GM21576 (cell line): ENCODE results near the gene TSGA10IP.

Experiments
- ATAC-seq: cut with Tn5 transposase; IDR thresholded peaks from one replicate; pipeline ENCODE4 v1.9.1; 2021; ENCODE audit warnings: mild to moderate bottlenecking, moderate library complexity; ENCODE audit not compliant: unreplicated experiment

Gene TSGA10IP

DNA sequence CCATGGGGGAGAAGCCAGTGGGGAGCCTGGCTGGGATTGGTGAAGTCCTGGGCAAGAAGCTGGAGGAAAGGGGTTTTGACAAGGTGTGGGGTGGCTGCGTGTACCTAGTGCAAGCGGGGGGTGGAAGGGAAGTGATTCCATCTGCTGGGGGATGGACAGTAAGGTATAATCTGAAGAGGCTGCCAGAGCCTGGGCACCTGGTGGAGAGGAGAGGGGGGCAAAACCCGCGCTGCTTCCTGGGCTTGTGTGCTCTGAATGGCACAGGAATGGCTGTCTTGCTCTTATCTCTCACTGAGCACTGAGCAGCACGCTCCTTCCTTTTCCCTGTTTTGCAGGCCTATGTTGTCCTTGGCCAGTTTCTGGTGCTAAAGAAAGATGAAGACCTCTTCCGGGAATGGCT lies 58.0 kb downstream of the TSGA10IP start:
- no peak for ATAC-seq

DNA sequence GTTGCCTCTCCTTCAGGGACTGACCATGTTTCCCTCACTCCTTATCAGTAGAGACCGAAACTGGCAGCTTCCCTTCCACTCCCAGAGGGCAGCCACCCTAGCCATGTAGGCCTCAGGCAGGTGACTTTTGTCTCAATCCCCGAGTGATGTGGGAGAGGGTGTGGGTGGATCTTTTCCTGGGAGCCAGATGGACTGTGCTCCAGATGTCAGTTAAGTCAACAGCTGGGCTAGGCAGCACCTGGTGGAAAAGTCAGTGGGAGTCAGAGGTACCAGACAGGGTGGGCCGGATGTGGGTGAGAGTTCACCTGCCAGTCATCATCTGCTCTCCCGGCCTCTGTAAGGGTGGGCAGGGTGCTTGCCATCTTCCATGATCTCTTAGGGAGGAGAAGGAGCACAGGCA lies 58.9 kb downstream of the TSGA10IP start:
- ATAC-seq, result no peak

- ATAC-seq, result no peak
Measured at GRCh38 chr11:66006134-66006890, 61.0 kb downstream of the TSGA10IP start.

GRCh38 chr11:66006891-66007176 lies 61.6 kb downstream of the TSGA10IP start:
- no peak for ATAC-seq

GRCh38 chr11:66007201-66007634 lies 61.9 kb downstream of the TSGA10IP start:
- ATAC-seq, result no peak

- no peak for ATAC-seq
Measured at GRCh38 chr11:66008095-66008467, 62.8 kb downstream of the TSGA10IP start.

DNA sequence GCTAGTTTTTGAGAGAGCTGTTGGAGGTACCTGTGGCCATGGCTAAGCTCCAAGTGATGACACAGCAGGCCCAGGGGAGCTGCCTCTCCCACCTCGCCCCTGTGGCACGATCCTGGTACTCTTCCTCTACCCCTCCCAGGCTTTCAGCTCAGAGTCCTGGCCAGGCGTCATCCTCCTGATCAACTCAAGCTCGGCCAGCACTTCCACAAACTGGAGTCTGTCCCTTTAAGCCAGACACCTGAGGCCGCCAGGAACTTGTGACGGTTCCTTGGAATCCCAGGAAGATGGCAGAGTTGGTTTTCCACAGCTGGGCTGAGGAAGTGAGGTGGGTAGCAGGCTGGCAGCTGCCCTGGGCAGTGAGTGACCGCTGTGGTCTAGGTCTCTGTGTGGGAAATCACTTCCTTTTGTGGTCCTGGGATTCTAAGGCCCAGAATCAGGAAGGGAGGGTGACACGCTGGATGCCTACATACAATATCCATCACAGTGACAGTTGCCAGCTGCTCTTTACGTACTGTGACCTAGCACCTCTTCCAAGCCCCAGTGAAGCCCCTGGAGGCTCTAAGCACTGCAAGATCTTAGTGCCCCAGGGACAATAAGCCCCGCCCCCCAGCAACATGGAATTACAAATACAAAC lies 63.3 kb downstream of the TSGA10IP start:
- no peak for ATAC-seq
